IMR-90 (cell line): Measurements from ENCODE around the gene EID3. TPM values are rescaled to one million over a fixed set of nuclear protein-coding genes. Genes with fewer than 3 reads are reported as not detected.
"Not testable (repeated sequence)": the region's sequence is repeated elsewhere in the genome, so short reads cannot be mapped to it uniquely, and the experiment has no call there.

Experiments used
- ATAC-seq: fragments of 200-7000 bp; cut with Tn5 transposase; 2 replicates; pipeline ENCODE4 v1.9.1; 2020; ENCODE audit warnings: low read depth, mild to moderate bottlenecking, moderate library complexity
- BruUV-seq: library from RNA; stranded (reverse); fragments of 400-500 nt; replicated peaks from 2 replicates; lab custom pipeline; 2021; lab: Mats Ljungman, UMichigan
- CTCF ChIA-PET: fragments of 300-600 bp; formaldehyde crosslinking; extraction: SDS; loops from one replicate; lab custom pipeline; 2021; ENCODE audit warnings: antibody characterized with exemption; lab: Yijun Ruan, JAX
- POLR2A ChIA-PET: fragments of 300-600 bp; sonication (Branson Sonifier 250); formaldehyde crosslinking; loops from one replicate; lab custom pipeline; 2022; ENCODE audit warnings: antibody characterized with exemption; ENCODE audit not compliant: unreplicated experiment; lab: Charles Lee
- DNase-seq: peaks from one replicate; pipeline ENCODE4 v3.0.0; 2013
- H2AFZ ChIP-seq: replicated peaks from 2 replicates; pipeline ENCODE3; 2013; ENCODE audit warnings: low read length, mild to moderate bottlenecking; ENCODE audit not compliant: poor library complexity
- H2AK5ac ChIP-seq: 2 replicates; pipeline ENCODE4 v1.6.1; 2013; ENCODE audit warnings: low read depth, low read length, inconsistent platforms
- H2AK9ac ChIP-seq: replicated peaks from 2 replicates; pipeline ENCODE3; 2013; ENCODE audit warnings: mild to moderate bottlenecking, low read depth, low read length, moderate library complexity; ENCODE audit not compliant: poor library complexity
- H2BK120ac ChIP-seq: 2 replicates; pipeline ENCODE4 v1.6.1; 2013; ENCODE audit warnings: low read depth, low read length, inconsistent platforms
- H2BK15ac ChIP-seq: 3 replicates; pipeline ENCODE4 v1.6.1; 2013; ENCODE audit warnings: low read depth, low read length, inconsistent platforms
- H2BK20ac ChIP-seq: 2 replicates; pipeline ENCODE4 v1.6.1; 2013; ENCODE audit warnings: low read depth, mild to moderate bottlenecking, inconsistent platforms, low read length, moderate library complexity
- H2BK5ac ChIP-seq: 2 replicates; pipeline ENCODE4 v1.6.1; 2013; ENCODE audit warnings: mild to moderate bottlenecking, low read depth, low read length, inconsistent platforms; ENCODE audit not compliant: poor library complexity, severe bottlenecking
- H3K14ac ChIP-seq: replicated peaks from 2 replicates; pipeline ENCODE4 v1.6.1; 2013; ENCODE audit warnings: low read depth, low read length, inconsistent platforms
- H3K18ac ChIP-seq: 2 replicates; pipeline ENCODE4 v1.6.1; 2013; ENCODE audit warnings: low read depth, low read length, control low read depth
- H3K23ac ChIP-seq: 2 replicates; pipeline ENCODE4 v1.6.1; 2013; ENCODE audit warnings: low read depth, low read length, inconsistent platforms
- H3K27ac ChIP-seq: 2 replicates; pipeline ENCODE4 v1.5.1; 2013; ENCODE audit warnings: mild to moderate bottlenecking, control low read depth, low read length; ENCODE audit not compliant: insufficient read depth
- H3K27me3 ChIP-seq: 2 replicates; pipeline ENCODE4 v1.6.1; 2013; ENCODE audit warnings: low read length; ENCODE audit not compliant: control insufficient read depth, insufficient read depth
- H3K36me3 ChIP-seq: 2 replicates; pipeline ENCODE4 v1.6.1; 2013; ENCODE audit warnings: low read length, mixed read lengths; ENCODE audit not compliant: control insufficient read depth, insufficient read depth
- H3K4ac ChIP-seq: 2 replicates; pipeline ENCODE4 v1.6.1; 2013; ENCODE audit warnings: low read depth, low read length, inconsistent platforms
- H3K4me1 ChIP-seq: 2 replicates; pipeline ENCODE4 v1.6.1; 2013; ENCODE audit warnings: low read length, mixed read lengths; ENCODE audit not compliant: control insufficient read depth, insufficient read depth
- H3K4me2 ChIP-seq: 2 replicates; pipeline ENCODE4 v1.6.1; 2013; ENCODE audit warnings: low read depth, mild to moderate bottlenecking, control low read depth, low read length, moderate library complexity
- H3K4me3 ChIP-seq: 2 replicates; pipeline ENCODE4 v1.5.1; 2013; ENCODE audit warnings: low read depth, mild to moderate bottlenecking, control low read depth, low read length, moderate library complexity; ENCODE audit not compliant: insufficient read depth
- H3K56ac ChIP-seq: 2 replicates; pipeline ENCODE4 v1.6.1; 2013; ENCODE audit warnings: low read length, inconsistent platforms; ENCODE audit not compliant: insufficient read depth; ENCODE audit errors: extremely low read depth
- H3K79me1 ChIP-seq, 2 experiments: 2 replicates each; pipeline ENCODE4 v1.6.1; 2013; ENCODE audit warnings: low read length in 2 of 2, inconsistent platforms in 1 of 2, low read depth in 1 of 2
- H3K9ac ChIP-seq: 2 replicates; pipeline ENCODE4 v1.6.1; 2013; ENCODE audit warnings: low read depth, low read length, control low read depth
- H3K9me1 ChIP-seq: 2 replicates; pipeline ENCODE4 v1.6.1; 2013; ENCODE audit warnings: low read length, inconsistent platforms; ENCODE audit not compliant: insufficient read depth
- H3K9me3 ChIP-seq: 2 replicates; pipeline ENCODE4 v1.6.1; 2013; ENCODE audit warnings: low read length; ENCODE audit not compliant: control insufficient read depth, insufficient read depth
- H4K20me1 ChIP-seq: 2 replicates; pipeline ENCODE4 v1.6.1; 2013; ENCODE audit warnings: low read length, inconsistent platforms; ENCODE audit not compliant: insufficient read depth
- H4K5ac ChIP-seq: 2 replicates; pipeline ENCODE4 v1.6.1; 2013; ENCODE audit warnings: mild to moderate bottlenecking, low read depth, low read length, control low read depth
- H4K8ac ChIP-seq, 2 experiments: 2 replicates each; pipeline ENCODE4 v1.6.1; 2013; ENCODE audit warnings: low read depth in 2 of 2, low read length in 2 of 2, control low read depth in 1 of 2, inconsistent platforms in 1 of 2
- H4K91ac ChIP-seq: 2 replicates; pipeline ENCODE4 v1.6.1; 2013; ENCODE audit warnings: low read depth, low read length, inconsistent platforms; ENCODE audit not compliant: insufficient read depth
- WGBS, 2 experiments: methylation state at CpG; one replicate each; pipeline versions ENCODE4 v1.1.5 to v1.1.7; 2013; ENCODE audit warnings: missing lambda C conversion rate in 2 of 2; ENCODE audit not compliant: insufficient read length in 1 of 2; ENCODE audit errors: extremely low coverage in 2 of 2; 5-methylcytosine and 5-hydroxymethylcytosine counted together
- dilution Hi-C: fragments of 300-500 bp; cut with HindIII; formaldehyde crosslinking; loops from one replicate; pipeline ENCODE4 v1.14.3; 2018; ENCODE audit warnings: low sequenced_read_pairs; ENCODE audit not compliant: unreplicated experiment
- in situ Hi-C: fragments of 300-500 bp; cut with MboI; formaldehyde crosslinking; loops from 3 replicates; pipeline ENCODE4 v1.14.3; 2019; ENCODE audit warnings: low sequenced_read_pairs, inconsistent platforms, mixed read lengths
- intact Hi-C: fragments of 100-400 bp; cut with micrococcal nuclease; formaldehyde crosslinking; loops from 2 replicates; pipeline ENCODE4 v1.10.0; 2022
- polyA plus RNA-seq, 3 experiments: library from polyadenylated mRNA; depleted of rRNA; stranded (reverse); fragments of >200 nt; gene quantifications; 2 replicates each; pipeline ENCODE4 v1.2.3, GENCODE V29; 2012; ENCODE audit warnings: low replicate concordance in 1 of 3
- total RNA-seq: library from RNA; depleted of rRNA; stranded (reverse); fragments of >200 nt; gene quantifications from 2 replicates; pipeline ENCODE4 v1.2.3, GENCODE V29; 2012

Gene EID3
- total and polyA plus RNA-seq, 2 of the 4 experiments (the other 2 are of a cell fraction): 2.2 to 4.1 TPM

DNA sequence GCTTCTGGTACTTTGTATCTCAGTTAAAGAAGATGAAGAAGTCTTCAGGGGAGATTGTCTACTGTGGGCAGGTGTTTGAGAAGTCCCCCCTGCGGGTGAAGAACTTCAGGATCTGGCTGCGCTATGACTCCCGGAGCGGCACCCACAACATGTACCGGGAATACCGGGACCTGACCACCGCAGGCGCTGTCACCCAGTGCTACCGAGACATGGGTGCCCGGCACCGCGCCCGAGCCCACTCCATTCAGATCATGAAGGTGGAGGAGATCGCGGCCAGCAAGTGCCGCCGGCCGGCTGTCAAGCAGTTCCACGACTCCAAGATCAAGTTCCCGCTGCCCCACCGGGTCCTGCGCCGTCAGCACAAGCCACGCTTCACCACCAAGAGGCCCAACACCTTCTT lies 38.1 kb upstream of the EID3 start:
- H2BK120ac ChIP-seq, BruUV-seq, DNase-seq, H2BK20ac ChIP-seq, H3K36me3 ChIP-seq, H2AK5ac ChIP-seq, H3K4me1 ChIP-seq, H2AFZ ChIP-seq, H3K9me1 ChIP-seq, H2BK5ac ChIP-seq, in situ Hi-C loops, H4K91ac ChIP-seq, H3K56ac ChIP-seq, H3K14ac ChIP-seq, dilution Hi-C loops, H4K8ac ChIP-seq, H3K4me3 ChIP-seq, H3K27me3 ChIP-seq, H4K5ac ChIP-seq, H3K23ac ChIP-seq, H3K27ac ChIP-seq, ATAC-seq, H3K4me2 ChIP-seq, H3K79me1 ChIP-seq, H2AK9ac ChIP-seq, H3K9me3 ChIP-seq, H4K20me1 ChIP-seq, H3K4ac ChIP-seq, H2BK15ac ChIP-seq, H3K18ac ChIP-seq, intact Hi-C loops, CTCF ChIA-PET, POLR2A ChIA-PET, H3K9ac ChIP-seq: not testable (repeated sequence)
- WGBS, 2 experiments: no CpG with 5 or more reads among the region's 24 CpGs
